Peyer's patch (tissue), 4 donors: Measurements from ENCODE around the gene SPATA31E1.
A peak's percentile ranks its signal among the peaks of the same experiment; 100 is the strongest.

ENCODE experiments used
- CTCF ChIP-seq, 6 experiments: fragments of 450-650 bp in 4 of 6; fragments of 200-600 bp in 2 of 6; sonication (generic) in 1 of 6; IDR thresholded peaks; one replicate each; pipeline ENCODE4 v1.5.1; 2017 to 2019; ENCODE audit warnings: antibody characterized with exemption in 6 of 6, mild to moderate bottlenecking in 3 of 6, moderate library complexity in 1 of 6
- POLR2A ChIP-seq, 2 donors: fragments of 450-650 bp; IDR thresholded peaks; one replicate each; pipeline ENCODE4 v1.5.1; 2017; ENCODE audit warnings: antibody characterized with exemption in 2 of 2, mild to moderate bottlenecking in 2 of 2, moderate library complexity in 2 of 2

- no peak for TF ChIP-seq POLR2A (IDR thresholded peaks at IDR 0.05)
- peak in 4 of 6 experiments; percentile 24 to 74 (median 67) for TF ChIP-seq CTCF (IDR thresholded peaks at IDR 0.05)
Observed at GRCh38 chr9:87909310-87910041, 26.8 kb downstream of the SPATA31E1 start.
